Stimulated activated CD8-positive, alpha-beta memory T cell treated with anti-CD3 and anti-CD28 coated beads, Interleukin-15, amount 100 ng/mL, for 24 hours (primary cell): ENCODE data around the gene CDK6.

ENCODE experiments used
- DNase-seq: peaks from one replicate; pipeline ENCODE4 v3.0.0-alpha.2; 2020; ENCODE audit warnings: low read depth

CDK6 gene

GRCh38 chr7:92680442-92680841, 155.9 kb downstream of the CDK6 start:
- no peak for DNase-seq

GRCh38 chr7:92678291-92678920, 158.0 kb downstream of the CDK6 start:
- no peak for DNase-seq

- no peak for DNase-seq
Observed at GRCh38 chr7:92674379-92674778, 162.0 kb downstream of the CDK6 start.

- no peak for DNase-seq
Observed at GRCh38 chr7:92671505-92672169, 164.7 kb downstream of the CDK6 start.

GRCh38 chr7:92670204-92670851, 166.0 kb downstream of the CDK6 start:
- DNase-seq, result no peak

- DNase-seq, result no peak
Observed at GRCh38 chr7:92669616-92670165, 166.7 kb downstream of the CDK6 start.

- DNase-seq, result no peak
Observed at GRCh38 chr7:92668564-92668963, 167.8 kb downstream of the CDK6 start.

- DNase-seq, result no peak
Observed at GRCh38 chr7:92667816-92668535, 168.4 kb downstream of the CDK6 start.

- no peak for DNase-seq
Observed at GRCh38 chr7:92665926-92666325, 170.4 kb downstream of the CDK6 start.

GRCh38 chr7:92661651-92662050, 174.7 kb downstream of the CDK6 start:
- no peak for DNase-seq

GRCh38 chr7:92658671-92659070, 177.7 kb downstream of the CDK6 start:
- no peak for DNase-seq

- no peak for DNase-seq
Observed at GRCh38 chr7:92657391-92657790, 179.0 kb downstream of the CDK6 start.

GRCh38 chr7:92656121-92656520, 180.3 kb downstream of the CDK6 start:
- DNase-seq, result no peak

GRCh38 chr7:92655346-92655884, 181.0 kb downstream of the CDK6 start:
- DNase-seq, result no peak

GRCh38 chr7:92653136-92653535, 183.2 kb downstream of the CDK6 start:
- no peak for DNase-seq

GRCh38 chr7:92652536-92652935, 183.8 kb downstream of the CDK6 start:
- DNase-seq, result no peak

- DNase-seq, result no peak
Observed at GRCh38 chr7:92650391-92650790, 186.0 kb downstream of the CDK6 start.

GRCh38 chr7:92648067-92648466, 188.3 kb downstream of the CDK6 start:
- DNase-seq, result no peak

- DNase-seq, result no peak
Observed at GRCh38 chr7:92647652-92648051, 188.7 kb downstream of the CDK6 start.

- DNase-seq, result no peak
Observed at GRCh38 chr7:92647011-92647625, 189.3 kb downstream of the CDK6 start.

GRCh38 chr7:92645114-92646061, 191.0 kb downstream of the CDK6 start:
- no peak for DNase-seq
